PC-3 (cell line): ENCODE measurements around the gene RNF5.

Experiments
- EZH2 ChIP-seq: fragments of 300-600 bp; sonication (generic); IDR thresholded peaks from one replicate; pipeline ENCODE4 v1.6.1; 2017; ENCODE audit warnings: antibody characterized with exemption, mild to moderate bottlenecking, low read length; ENCODE audit not compliant: unreplicated experiment
- EZH2phosphoT487 ChIP-seq: fragments of 300-600 bp; sonication (generic); IDR thresholded peaks from 2 replicates; pipeline ENCODE4 v1.6.1; 2018; ENCODE audit warnings: mild to moderate bottlenecking, antibody characterized with exemption, low read length, borderline replicate concordance
- TF ChIP-seq, protein P1 (sequence below): fragments of 300-600 bp; sonication (generic); conservative IDR thresholded peaks from 2 replicates; pipeline ENCODE4 v1.5.1; 2017; ENCODE audit warnings: antibody characterized with exemption, low read depth, mild to moderate bottlenecking, low read length

DNA sequence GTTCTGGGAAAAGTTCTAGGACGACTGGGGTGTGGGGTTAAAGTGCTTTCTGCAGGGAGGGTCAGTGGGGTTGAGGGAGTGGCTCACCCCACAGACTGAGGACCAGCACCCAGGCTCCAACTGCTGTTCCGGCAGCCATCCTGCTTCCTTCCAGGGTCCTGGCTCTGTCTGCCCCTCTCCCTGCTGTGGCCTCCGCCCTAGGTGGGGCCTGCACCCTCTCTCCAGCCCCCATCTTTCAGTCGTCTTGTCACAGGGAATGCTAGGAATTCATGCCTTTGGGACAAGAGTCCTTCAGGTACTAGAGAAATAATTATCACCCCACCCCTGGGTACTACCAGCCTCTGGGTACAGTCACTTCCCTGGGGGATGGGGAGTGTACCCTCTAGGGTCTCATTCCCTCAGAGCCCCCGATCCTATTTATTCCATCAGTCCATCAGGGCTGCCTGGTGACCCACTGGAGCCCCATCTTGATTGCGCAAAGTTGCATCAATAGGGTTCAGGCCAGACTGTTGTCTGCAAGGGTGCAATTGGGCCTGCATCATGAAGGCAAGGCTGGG is 6.0 kb downstream of the RNF5 start, which contains the start of gene AGER:
- TF ChIP-seq, protein P1, sequence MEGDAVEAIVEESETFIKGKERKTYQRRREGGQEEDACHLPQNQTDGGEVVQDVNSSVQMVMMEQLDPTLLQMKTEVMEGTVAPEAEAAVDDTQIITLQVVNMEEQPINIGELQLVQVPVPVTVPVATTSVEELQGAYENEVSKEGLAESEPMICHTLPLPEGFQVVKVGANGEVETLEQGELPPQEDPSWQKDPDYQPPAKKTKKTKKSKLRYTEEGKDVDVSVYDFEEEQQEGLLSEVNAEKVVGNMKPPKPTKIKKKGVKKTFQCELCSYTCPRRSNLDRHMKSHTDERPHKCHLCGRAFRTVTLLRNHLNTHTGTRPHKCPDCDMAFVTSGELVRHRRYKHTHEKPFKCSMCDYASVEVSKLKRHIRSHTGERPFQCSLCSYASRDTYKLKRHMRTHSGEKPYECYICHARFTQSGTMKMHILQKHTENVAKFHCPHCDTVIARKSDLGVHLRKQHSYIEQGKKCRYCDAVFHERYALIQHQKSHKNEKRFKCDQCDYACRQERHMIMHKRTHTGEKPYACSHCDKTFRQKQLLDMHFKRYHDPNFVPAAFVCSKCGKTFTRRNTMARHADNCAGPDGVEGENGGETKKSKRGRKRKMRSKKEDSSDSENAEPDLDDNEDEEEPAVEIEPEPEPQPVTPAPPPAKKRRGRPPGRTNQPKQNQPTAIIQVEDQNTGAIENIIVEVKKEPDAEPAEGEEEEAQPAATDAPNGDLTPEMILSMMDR: no peak
- no peak for TF ChIP-seq EZH2phosphoT487
- TF ChIP-seq EZH2: no peak
